Measurements from ENCODE around the gene TSPAN10.

The TSPAN10 gene

DNA sequence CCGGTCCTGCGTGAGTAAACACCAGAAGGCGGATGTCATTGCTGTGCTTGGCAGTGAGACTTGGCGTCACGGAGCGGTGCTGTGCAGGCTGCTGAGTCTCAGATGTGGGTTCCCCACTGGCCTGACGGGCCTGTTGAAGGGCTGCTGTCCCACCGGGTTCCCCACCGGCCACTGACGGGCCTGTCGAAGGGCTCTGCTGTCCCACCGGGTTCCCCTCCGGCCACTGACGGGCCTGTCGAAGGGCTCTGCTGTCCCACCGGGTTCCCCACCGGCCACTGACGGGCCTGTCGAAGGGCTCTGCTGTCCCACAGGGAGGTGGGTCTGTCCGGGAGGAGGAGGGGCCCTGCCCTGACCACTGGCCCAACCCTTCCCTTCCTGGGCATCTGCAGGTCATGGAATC is 49.6 kb downstream of the TSPAN10 start:
- H3K4me3 Mint-ChIP-seq: no peak overlapping the region
- no peaks in the 10 kb centered on the region for H3K9me3 Mint-ChIP-seq
- DNase-seq (no peak), ATAC-seq (no peak)
- H3K27ac Mint-ChIP-seq: no peak overlapping the region
- peaks cover 60% of the 10 kb centered on the region for H3K4me1 Mint-ChIP-seq
- no peaks in the 10 kb centered on the region for H3K27me3 Mint-ChIP-seq

GRCh38 chr17:81687770-81688541 is 51.0 kb downstream of the TSPAN10 start:
- no peaks in the 10 kb centered on the region for H3K9me3 Mint-ChIP-seq
- peaks cover 46% of the 10 kb centered on the region for H3K4me1 Mint-ChIP-seq
- H3K4me3 Mint-ChIP-seq: no peak overlapping the region
- H3K27me3 Mint-ChIP-seq: no peaks in the 10 kb centered on the region
- ATAC-seq (no peak), DNase-seq (no peak)
- peak overlapping the region in 1 of 2 donors; percentile 71 for H3K27ac Mint-ChIP-seq

DNA sequence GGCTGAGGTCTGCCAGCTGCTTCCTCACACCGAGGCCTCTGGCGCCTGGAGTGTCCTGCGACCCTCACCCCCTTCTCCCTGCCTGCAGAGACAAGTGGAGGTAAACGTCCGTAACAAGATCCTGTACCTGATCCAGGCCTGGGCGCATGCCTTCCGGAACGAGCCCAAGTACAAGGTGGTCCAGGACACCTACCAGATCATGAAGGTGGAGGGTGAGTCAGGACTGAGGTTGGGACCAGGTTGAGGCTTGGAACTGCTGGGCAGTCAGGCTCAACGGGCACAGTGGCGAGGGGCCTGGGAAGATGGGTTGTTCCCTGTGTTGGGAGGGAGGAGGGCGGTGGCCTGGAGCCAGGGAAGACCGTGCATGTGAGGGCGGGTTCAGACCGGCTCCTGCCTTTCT is 51.6 kb downstream of the TSPAN10 start:
- no peak for ATAC-seq
- Mint-ChIP-seq H3K9me3 (no peaks in the 10 kb centered on the region), H3K27me3 (no peaks in the 10 kb centered on the region), H3K4me1 (peaks cover 46% of the 10 kb centered on the region), H3K27ac (no peak overlapping the region), H3K4me3 (no peak overlapping the region)
- DNase-seq: no peak

GRCh38 chr17:81690066-81690465 is 53.1 kb downstream of the TSPAN10 start:
- H3K9me3 Mint-ChIP-seq: no peaks in the 10 kb centered on the region
- peaks cover 37% of the 10 kb centered on the region for H3K4me1 Mint-ChIP-seq
- H3K4me3 Mint-ChIP-seq: peak overlapping the region in 1 of 2 donors; percentile 25
- H3K27ac Mint-ChIP-seq: no peak overlapping the region
- DNase-seq: no peak
- no peaks in the 10 kb centered on the region for H3K27me3 Mint-ChIP-seq
- no peak for ATAC-seq

- Mint-ChIP-seq H3K4me3 (no peak overlapping the region), H3K27ac (no peak overlapping the region), H3K4me1 (peaks cover 33% of the 10 kb centered on the region), H3K27me3 (no peaks in the 10 kb centered on the region), H3K9me3 (no peaks in the 10 kb centered on the region)
- ATAC-seq: no peak
- no peak for DNase-seq
These were observed 53.6 kb downstream of the TSPAN10 start for GRCh38 chr17:81690549-81690948.

- H3K27me3 Mint-ChIP-seq: no peaks in the 10 kb centered on the region
- no peaks in the 10 kb centered on the region for H3K9me3 Mint-ChIP-seq
- ATAC-seq: no peak
- H3K4me3 Mint-ChIP-seq: no peak overlapping the region
- peaks cover 26% of the 10 kb centered on the region for H3K4me1 Mint-ChIP-seq
- peak overlapping the region in 1 of 2 donors; percentile 64 for H3K27ac Mint-ChIP-seq
- DNase-seq: no peak
These were observed 54.2 kb downstream of the TSPAN10 start for GRCh38 chr17:81691196-81691595.

- no peak for ATAC-seq
- Mint-ChIP-seq H3K4me3 (no peak overlapping the region), H3K27me3 (no peaks in the 10 kb centered on the region), H3K27ac (no peak overlapping the region), H3K4me1 (peaks cover 22% of the 10 kb centered on the region), H3K9me3 (no peaks in the 10 kb centered on the region)
- no peak for DNase-seq
These were observed 54.6 kb downstream of the TSPAN10 start for GRCh38 chr17:81691608-81692007.

DNA sequence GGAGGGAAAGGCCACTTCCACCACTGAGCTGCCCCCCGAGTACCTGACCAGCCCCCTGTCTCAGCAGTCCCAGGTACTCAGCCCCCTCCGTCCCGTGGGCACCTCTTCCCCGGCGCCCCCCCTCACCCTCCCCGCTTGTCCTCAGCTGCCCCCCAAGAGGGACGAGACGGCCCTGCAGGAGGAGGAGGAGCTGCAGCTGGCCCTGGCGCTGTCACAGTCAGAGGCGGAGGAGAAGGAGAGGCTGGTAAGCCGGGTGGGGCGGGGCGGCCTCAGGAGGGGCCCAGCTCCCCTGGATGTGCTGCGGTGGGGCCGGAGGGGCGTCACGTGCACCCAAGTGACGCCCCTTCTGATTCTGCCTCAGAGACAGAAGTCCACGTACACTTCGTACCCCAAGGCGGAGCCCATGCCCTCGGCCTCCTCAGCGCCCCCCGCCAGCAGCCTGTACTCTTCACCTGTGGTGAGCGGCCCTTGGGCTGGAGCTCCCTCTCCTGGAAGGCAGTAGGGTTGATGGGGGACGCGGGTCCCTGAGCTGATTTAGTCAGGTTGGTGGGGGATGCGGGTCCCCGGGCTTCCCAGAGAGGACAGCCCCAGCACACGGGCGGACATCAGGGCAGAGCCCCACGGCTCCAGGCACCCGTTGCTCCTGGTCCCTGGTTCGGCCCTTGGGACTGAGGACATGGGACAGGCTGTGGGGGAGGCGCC is 56.7 kb downstream of the TSPAN10 start:
- no peak overlapping the region for H3K4me3 Mint-ChIP-seq
- H3K4me1 Mint-ChIP-seq: peaks cover 20% of the 10 kb centered on the region
- no peaks in the 10 kb centered on the region for H3K27me3 Mint-ChIP-seq
- no peak for DNase-seq
- no peaks in the 10 kb centered on the region for H3K9me3 Mint-ChIP-seq
- H3K27ac Mint-ChIP-seq: peak overlapping the region in 1 of 2 donors; percentile 59
- ATAC-seq: peak; percentile 17

DNA sequence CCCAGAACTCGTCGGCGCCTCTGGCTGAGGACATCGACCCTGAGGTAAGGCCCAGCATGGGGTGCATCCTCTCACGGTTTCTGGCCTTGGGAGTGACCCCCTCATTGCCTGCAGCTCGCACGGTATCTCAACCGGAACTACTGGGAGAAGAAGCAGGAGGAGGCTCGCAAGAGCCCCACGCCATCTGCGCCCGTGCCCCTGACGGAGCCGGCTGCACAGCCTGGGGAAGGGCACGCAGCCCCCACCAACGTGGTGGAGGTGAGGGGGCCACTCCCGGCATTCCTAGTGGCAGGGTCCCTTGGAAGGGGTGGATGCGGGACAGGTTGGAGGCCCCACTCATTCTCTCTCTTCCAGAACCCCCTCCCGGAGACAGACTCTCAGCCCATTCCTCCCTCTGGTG is 57.8 kb downstream of the TSPAN10 start:
- no peaks in the 10 kb centered on the region for H3K27me3 Mint-ChIP-seq
- H3K27ac Mint-ChIP-seq: no peak overlapping the region
- peaks cover 11% of the 10 kb centered on the region for H3K4me1 Mint-ChIP-seq
- DNase-seq (no peak), ATAC-seq (no peak)
- no peaks in the 10 kb centered on the region for H3K9me3 Mint-ChIP-seq
- H3K4me3 Mint-ChIP-seq: no peak overlapping the region

- ATAC-seq (no peak), DNase-seq (no peak)
- H3K27ac Mint-ChIP-seq: no peak overlapping the region
- no peak overlapping the region for H3K4me3 Mint-ChIP-seq
- no peaks in the 10 kb centered on the region for H3K9me3 Mint-ChIP-seq
- no peaks in the 10 kb centered on the region for H3K27me3 Mint-ChIP-seq
- H3K4me1 Mint-ChIP-seq: peaks cover 11% of the 10 kb centered on the region
These were observed 58.2 kb downstream of the TSPAN10 start for GRCh38 chr17:81695211-81695610.

DNA sequence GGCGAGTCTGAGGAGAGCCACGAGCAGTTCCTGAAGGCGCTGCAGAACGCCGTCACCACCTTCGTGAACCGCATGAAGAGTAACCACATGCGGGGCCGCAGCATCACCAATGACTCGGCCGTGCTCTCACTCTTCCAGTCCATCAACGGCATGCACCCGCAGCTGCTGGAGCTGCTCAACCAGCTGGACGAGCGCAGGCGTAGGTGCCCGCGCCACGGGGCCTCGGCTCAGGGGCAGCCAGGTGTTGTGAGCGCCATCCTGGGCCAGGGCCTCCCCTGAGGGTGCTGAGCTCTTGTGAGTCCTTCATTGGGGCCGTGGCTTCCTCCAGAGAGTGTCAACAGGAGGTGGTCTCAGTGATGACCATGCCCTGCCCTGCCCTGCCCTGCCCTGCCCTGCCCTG is 58.8 kb downstream of the TSPAN10 start:
- no peaks in the 10 kb centered on the region for H3K9me3 Mint-ChIP-seq
- ATAC-seq (peak; percentile 14), DNase-seq (no peak)
- H3K4me1 Mint-ChIP-seq: peaks cover 17% of the 10 kb centered on the region
- H3K27ac Mint-ChIP-seq: no peak overlapping the region
- H3K27me3 Mint-ChIP-seq: no peaks in the 10 kb centered on the region
- no peak overlapping the region for H3K4me3 Mint-ChIP-seq

GRCh38 chr17:81696218-81696941 is 59.4 kb downstream of the TSPAN10 start:
- peak; percentile 22 for ATAC-seq
- Mint-ChIP-seq H3K27me3 (no peaks in the 10 kb centered on the region), H3K4me3 (no peak overlapping the region), H3K9me3 (no peaks in the 10 kb centered on the region), H3K4me1 (peaks cover 23% of the 10 kb centered on the region), H3K27ac (no peak overlapping the region)
- no peak for DNase-seq

GRCh38 chr17:81697261-81698044 is 60.5 kb downstream of the TSPAN10 start:
- DNase-seq: no peak
- Mint-ChIP-seq H3K4me3 (no peak overlapping the region), H3K27ac (no peak overlapping the region), H3K9me3 (no peaks in the 10 kb centered on the region), H3K27me3 (no peaks in the 10 kb centered on the region), H3K4me1 (peaks cover 33% of the 10 kb centered on the region)
- ATAC-seq: no peak

All from stimulated activated naive CD8-positive, alpha-beta T cell treated with anti-CD3 and anti-CD28 coated beads, Interleukin-15, amount 100 ng/mL, for 72 hours (primary cell).